ENCODE measurements around the gene CHRNA10.

GRCh38 chr11:3632070-3632660 is 39.0 kb downstream of the CHRNA10 start:
- TF ChIP-seq, protein P1, sequence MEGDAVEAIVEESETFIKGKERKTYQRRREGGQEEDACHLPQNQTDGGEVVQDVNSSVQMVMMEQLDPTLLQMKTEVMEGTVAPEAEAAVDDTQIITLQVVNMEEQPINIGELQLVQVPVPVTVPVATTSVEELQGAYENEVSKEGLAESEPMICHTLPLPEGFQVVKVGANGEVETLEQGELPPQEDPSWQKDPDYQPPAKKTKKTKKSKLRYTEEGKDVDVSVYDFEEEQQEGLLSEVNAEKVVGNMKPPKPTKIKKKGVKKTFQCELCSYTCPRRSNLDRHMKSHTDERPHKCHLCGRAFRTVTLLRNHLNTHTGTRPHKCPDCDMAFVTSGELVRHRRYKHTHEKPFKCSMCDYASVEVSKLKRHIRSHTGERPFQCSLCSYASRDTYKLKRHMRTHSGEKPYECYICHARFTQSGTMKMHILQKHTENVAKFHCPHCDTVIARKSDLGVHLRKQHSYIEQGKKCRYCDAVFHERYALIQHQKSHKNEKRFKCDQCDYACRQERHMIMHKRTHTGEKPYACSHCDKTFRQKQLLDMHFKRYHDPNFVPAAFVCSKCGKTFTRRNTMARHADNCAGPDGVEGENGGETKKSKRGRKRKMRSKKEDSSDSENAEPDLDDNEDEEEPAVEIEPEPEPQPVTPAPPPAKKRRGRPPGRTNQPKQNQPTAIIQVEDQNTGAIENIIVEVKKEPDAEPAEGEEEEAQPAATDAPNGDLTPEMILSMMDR (IDR thresholded peaks at IDR 0.05), result no peak
- no peak for TF ChIP-seq POLR2A (IDR thresholded peaks at IDR 0.05)
- no peak for TF ChIP-seq POLR2AphosphoS5 (IDR thresholded peaks at IDR 0.05)
